Stimulated activated CD4-positive, alpha-beta T cell treated with anti-CD3 and anti-CD28 coated beads, Interleukin-1b, Interleukin-23, amount 100 ng/mL, for 4 hours (primary cell): Measurements from ENCODE around the gene RPL23.

Experiments
- DNase-seq, 2 donors: peaks; one replicate each; pipeline ENCODE4 v3.0.0-alpha.2; 2020; ENCODE audit warnings: low read depth in 2 of 2

Gene RPL23

GRCh38 chr17:38853292-38854219 is at the start of gene RPL23:
Gene RPL23, minus strand, starts transcription at chr17:38853721. Its CDS starts 11 bp downstream, at chr17:38853710.
- peak; percentile 83 to 84 for DNase-seq

GRCh38 chr17:38900978-38901656 is 47.6 kb upstream of the RPL23 start:
- DNase-seq = no peak

- DNase-seq = no peak
Observed at GRCh38 chr17:38899421-38899820, 45.9 kb upstream of the RPL23 start.

DNA sequence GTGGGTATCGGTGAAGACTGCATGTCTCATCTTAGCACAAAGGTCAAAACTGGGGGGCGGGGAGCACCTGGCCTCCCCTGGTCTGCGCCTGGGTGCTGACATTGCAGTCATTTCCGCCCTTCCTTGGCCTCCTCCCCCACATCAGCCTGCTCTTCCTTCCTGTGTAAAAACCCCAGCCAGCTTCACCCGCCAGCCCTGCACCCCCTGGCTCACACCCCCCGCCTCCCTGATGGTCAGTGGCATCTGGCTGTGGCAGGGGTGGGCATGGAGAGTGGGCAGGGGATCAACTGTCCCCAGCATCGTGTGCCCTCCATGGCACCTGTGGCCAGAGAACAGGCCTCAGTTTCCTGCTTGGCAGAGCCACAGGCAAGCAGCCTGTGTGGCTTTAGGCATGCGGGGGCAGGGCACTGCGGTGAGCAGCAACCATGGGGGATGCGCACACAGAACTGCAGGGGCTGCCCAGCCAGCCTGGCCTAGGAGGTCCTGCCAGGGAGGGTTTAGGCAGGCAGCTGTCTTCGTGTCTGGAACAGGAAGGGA is 45.4 kb upstream of the RPL23 start:
- DNase-seq = peak; percentile 75 to 78

GRCh38 chr17:38898291-38898679 is 44.8 kb upstream of the RPL23 start:
- no peak for DNase-seq

- DNase-seq = no peak
Observed at GRCh38 chr17:38897671-38898290, 44.3 kb upstream of the RPL23 start.

- no peak for DNase-seq
Observed at GRCh38 chr17:38897176-38897575, 43.7 kb upstream of the RPL23 start.

- no peak for DNase-seq
Observed at GRCh38 chr17:38896346-38896954, 42.9 kb upstream of the RPL23 start.

- no peak for DNase-seq
Observed at GRCh38 chr17:38894276-38894675, 40.8 kb upstream of the RPL23 start.

- no peak for DNase-seq
Observed at GRCh38 chr17:38893607-38894006, 40.1 kb upstream of the RPL23 start.

- DNase-seq = no peak
Observed at GRCh38 chr17:38893113-38893512, 39.6 kb upstream of the RPL23 start.

DNA sequence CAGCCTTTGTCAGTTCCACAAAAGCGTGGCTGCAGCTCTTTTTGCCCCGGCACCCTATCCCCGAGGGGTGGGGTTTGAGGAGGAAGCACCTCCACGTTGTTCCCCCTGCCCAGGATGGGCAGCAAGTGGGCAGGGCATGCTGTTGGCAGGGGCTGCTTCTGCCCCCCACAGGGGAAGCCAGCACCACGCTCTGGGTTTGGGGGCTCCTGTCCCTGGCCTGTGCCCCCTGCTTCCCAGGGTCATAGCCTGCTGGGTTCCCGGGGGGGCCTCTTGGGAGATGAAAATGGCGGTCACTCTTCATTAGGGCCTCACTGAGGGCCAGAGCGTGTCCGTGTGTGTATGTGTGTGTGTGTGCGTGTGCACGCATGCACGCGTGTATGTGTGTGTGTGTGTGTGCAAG is 39.1 kb upstream of the RPL23 start:
- DNase-seq = no peak

- DNase-seq = no peak
Observed at GRCh38 chr17:38892083-38892482, 38.6 kb upstream of the RPL23 start.

DNA sequence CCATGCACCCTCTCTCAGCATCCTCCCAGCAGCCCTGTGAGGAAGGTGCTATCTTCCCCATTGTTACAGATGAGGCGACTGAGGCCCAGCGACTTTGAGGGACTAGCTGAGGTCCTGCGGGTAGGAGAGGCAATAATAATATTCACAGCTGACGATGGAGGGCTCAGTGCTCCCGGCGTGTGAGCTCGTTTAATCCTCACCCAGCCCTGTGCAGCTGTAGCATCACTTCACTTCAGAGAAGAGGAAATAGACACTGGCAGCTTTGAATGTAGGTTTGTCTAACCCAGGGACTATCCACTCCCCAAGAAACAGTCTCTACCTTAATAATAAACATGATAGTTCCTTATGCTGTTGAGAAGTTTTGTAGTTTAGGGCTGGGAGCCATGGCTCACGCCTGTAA is 37.9 kb upstream of the RPL23 start:
- DNase-seq = no peak

GRCh38 chr17:38890410-38890746 is 36.9 kb upstream of the RPL23 start:
- no peak for DNase-seq

- DNase-seq = no peak
Observed at GRCh38 chr17:38889745-38890409, 36.4 kb upstream of the RPL23 start.

- no peak for DNase-seq
Observed at GRCh38 chr17:38888842-38889241, 35.3 kb upstream of the RPL23 start.

DNA sequence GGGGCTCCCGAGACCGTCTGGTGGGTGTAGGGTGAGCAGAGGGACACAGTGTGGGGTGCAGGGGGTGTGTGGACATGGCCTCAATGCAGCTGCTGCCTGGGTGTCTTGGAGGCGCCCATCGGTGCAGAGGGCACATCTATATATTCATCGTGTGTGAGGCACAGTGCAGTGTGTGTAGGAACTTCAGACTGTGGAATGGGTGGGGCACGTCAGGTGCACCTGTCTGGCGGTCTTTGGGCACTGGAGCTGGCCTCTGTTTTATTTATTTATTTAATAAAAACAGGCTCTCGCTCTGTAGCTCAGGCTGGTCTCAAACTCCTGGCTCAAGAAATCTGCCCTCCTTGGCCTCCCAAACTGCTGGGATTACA is 33.1 kb upstream of the RPL23 start:
- DNase-seq = no peak

GRCh38 chr17:38885728-38886642 is 32.5 kb upstream of the RPL23 start:
- DNase-seq = no peak

GRCh38 chr17:38885044-38885727 is 31.7 kb upstream of the RPL23 start:
- no peak for DNase-seq
